GM06990 (cell line): Measurements from ENCODE around the gene DDX55.

Experiments
- DNase-seq: peaks from one replicate; pipeline ENCODE4 v3.0.0-alpha.2; 2011; ENCODE audit not compliant: insufficient read length; ENCODE audit errors: extremely low read depth
- H3K27me3 ChIP-seq: replicated peaks from 2 replicates; pipeline ENCODE4 v1.6.0; 2011; ENCODE audit warnings: low read length; ENCODE audit not compliant: control insufficient read depth, insufficient read depth
- H3K36me3 ChIP-seq: 2 replicates; pipeline ENCODE4 v1.5.1; 2011; ENCODE audit warnings: low read length; ENCODE audit not compliant: control insufficient read depth, insufficient read depth
- H3K4me3 ChIP-seq: replicated peaks from 2 replicates; pipeline ENCODE4 v1.5.1; 2011; ENCODE audit warnings: low read depth, mild to moderate bottlenecking, control low read depth, low read length
- TF ChIP-seq, protein P1 (sequence below): IDR thresholded peaks from 2 replicates; pipeline ENCODE4 v1.5.1; 2011; ENCODE audit warnings: low read length, control low read depth, mild to moderate bottlenecking, inconsistent platforms; ENCODE audit not compliant: insufficient read depth, poor library complexity, severe bottlenecking

DDX55 gene

GRCh38 chr12:123657211-123657610, 55.3 kb downstream of the DDX55 start:
- H3K36me3 ChIP-seq = no peaks in the 10 kb centered on the region
- H3K4me3 ChIP-seq = no peak overlapping the region
- no peak for DNase-seq
- H3K27me3 ChIP-seq = no peaks in the 10 kb centered on the region
- TF ChIP-seq, protein P1, sequence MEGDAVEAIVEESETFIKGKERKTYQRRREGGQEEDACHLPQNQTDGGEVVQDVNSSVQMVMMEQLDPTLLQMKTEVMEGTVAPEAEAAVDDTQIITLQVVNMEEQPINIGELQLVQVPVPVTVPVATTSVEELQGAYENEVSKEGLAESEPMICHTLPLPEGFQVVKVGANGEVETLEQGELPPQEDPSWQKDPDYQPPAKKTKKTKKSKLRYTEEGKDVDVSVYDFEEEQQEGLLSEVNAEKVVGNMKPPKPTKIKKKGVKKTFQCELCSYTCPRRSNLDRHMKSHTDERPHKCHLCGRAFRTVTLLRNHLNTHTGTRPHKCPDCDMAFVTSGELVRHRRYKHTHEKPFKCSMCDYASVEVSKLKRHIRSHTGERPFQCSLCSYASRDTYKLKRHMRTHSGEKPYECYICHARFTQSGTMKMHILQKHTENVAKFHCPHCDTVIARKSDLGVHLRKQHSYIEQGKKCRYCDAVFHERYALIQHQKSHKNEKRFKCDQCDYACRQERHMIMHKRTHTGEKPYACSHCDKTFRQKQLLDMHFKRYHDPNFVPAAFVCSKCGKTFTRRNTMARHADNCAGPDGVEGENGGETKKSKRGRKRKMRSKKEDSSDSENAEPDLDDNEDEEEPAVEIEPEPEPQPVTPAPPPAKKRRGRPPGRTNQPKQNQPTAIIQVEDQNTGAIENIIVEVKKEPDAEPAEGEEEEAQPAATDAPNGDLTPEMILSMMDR = no peak

DNA sequence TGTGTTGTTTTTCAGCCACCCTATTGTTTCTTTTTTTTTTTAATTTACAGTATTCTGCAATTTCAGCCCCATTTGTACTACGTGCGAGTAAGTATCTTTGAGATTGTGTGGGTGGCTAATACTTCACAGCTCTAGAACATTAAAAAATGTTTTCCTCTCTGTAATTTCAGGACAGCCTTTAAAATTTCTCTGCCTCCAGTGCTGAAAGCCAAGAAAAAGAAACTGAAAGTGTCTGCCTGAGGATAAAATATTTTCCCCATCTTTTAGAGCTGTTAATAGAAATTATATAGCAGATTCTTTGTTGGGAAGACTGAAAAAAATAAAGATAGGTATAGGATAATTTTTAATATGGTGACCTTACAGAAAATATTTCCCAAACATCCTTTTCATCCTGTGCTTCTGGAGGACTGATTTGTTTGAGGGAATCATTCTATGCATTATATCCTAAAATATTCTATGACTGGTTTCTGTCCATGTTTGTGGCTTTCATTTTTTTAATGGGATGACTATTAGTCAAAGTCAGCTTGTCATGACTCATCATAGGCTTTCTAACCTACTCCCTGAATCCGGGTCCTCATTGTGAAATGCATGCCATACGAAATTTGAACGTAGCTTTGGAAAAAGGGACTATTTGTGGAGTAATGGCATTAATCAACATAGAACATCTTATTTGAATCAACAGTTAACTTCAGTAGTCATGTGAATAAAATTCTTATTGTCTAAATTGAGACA, 58.3 kb downstream of the DDX55 start:
- Histone ChIP-seq H3K4me3 (no peak overlapping the region), H3K36me3 (no peaks in the 10 kb centered on the region), H3K27me3 (no peaks in the 10 kb centered on the region)
- TF ChIP-seq, protein P1 = no peak
- no peak for DNase-seq

DNA sequence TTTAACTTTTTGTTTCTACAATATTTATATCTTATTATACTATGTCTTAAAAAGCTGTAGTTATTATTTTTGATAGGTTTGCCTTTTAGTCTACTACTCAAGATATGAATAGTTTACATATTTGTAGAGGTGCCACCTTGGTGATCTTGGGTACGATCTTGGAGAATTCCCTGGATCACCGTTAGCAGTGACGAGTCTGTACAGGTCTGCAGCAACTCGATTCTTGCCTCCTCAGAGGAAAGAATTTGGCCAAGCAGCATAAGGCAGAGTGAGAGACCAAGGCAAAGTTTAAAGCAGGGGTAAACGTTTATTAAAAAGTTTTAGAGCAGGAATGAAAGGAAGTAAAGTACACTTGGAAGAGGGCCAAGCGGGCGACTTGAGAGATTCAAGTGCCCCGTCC, 65.9 kb downstream of the DDX55 start:
- H3K36me3 ChIP-seq = no peaks in the 10 kb centered on the region
- H3K4me3 ChIP-seq = no peak overlapping the region
- TF ChIP-seq, protein P1 = no peak
- no peak for DNase-seq
- no peaks in the 10 kb centered on the region for H3K27me3 ChIP-seq
